HG03135 (cell line): ENCODE data around the gene TXNRD1.

ENCODE experiments used
- ATAC-seq: cut with Tn5 transposase; IDR thresholded peaks from one replicate; pipeline ENCODE4 v1.9.1; 2021; ENCODE audit warnings: mild to moderate bottlenecking, moderate library complexity; ENCODE audit not compliant: unreplicated experiment

The TXNRD1 gene

DNA sequence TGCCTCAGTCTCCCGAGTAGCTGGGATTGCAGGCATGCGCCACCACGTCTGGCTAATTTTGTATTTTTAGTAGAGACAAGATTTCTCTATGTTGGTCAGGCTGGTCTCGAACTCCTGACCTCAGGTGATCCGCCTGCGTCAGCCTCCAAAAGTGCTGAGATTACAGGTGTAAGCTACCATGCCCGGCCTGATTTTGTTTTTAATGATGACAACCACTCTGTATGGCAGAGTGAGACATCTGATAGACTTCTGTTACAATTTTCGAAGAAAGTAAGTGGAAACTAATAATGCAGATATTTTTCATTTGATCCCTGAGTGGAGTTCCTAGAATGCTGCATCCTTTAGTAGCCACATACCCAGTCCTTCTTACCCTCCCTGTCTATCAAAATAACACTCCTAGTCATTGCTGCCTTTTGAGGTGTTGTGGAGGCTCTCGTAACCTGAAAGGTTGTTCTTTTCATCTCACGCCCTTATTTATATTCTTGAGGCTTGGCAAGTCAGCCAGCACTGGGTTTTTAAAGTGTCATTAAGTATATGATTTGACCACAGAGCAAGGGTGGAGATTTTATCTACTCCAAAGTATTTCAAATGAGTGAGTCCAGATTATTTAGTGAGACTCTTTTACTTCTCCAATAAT lies 82.0 kb downstream of the TXNRD1 start:
- ATAC-seq, result no peak

GRCh38 chr12:104299842-104300481 lies 84.4 kb downstream of the TXNRD1 start:
- no peak for ATAC-seq

DNA sequence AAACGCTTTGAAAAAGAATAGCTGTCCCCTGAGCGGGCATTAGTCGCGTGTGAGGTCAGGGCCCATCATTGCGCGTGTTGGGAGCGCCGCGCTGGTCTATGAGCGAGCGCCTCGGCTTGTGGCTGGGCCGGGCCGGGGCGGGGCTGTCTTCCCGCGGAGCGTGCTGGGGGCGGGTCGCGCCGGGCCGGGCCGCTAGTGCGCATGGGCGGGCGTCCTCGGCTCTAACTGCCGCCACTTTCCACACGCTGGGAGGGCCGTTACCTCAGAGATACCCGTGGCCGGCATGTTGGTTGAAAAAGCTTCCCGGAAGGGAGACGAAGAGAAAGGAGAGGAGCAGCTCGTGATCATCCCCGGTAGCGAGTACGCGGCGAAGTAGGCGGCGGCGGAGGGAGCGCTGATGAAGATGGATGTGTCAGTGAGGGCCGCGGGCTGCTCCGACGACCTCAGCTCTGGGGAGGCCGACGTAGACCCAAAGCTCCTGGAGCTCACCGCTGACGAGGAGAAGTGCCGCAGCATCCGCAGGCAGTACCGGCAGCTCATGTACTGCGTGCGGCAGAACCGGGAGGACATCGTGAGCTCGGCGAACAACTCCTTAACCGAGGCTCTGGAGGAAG lies 88.1 kb downstream of the TXNRD1 start, which contains the start of gene EID3:
EID3 (plus strand) TSS at position 202 of the 614 bp plus-strand sequence; CDS start at position 398, 196 bp downstream.
- peak; percentile 91 for ATAC-seq

GRCh38 chr12:104304261-104305009 lies 88.9 kb downstream of the TXNRD1 start:
- ATAC-seq, result no peak

DNA sequence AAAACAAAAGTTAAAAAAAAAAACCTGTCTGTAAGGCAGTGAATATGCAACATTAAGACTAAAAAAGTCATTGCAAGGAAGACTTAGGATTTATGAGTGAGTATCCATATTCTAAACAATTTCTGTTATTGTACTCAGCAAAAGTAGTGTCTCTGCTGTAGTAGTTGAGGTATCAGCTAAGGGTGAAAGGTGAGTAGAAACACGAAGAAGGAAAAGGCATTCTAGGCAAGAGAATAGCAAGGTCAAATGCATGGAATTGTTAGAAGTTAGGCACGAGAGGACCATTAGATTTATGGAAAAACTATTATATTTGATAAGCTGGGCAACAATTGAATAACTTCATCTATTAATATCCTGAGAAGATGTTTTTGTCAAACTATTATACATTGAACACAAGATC lies 89.8 kb downstream of the TXNRD1 start:
- ATAC-seq, result no peak

DNA sequence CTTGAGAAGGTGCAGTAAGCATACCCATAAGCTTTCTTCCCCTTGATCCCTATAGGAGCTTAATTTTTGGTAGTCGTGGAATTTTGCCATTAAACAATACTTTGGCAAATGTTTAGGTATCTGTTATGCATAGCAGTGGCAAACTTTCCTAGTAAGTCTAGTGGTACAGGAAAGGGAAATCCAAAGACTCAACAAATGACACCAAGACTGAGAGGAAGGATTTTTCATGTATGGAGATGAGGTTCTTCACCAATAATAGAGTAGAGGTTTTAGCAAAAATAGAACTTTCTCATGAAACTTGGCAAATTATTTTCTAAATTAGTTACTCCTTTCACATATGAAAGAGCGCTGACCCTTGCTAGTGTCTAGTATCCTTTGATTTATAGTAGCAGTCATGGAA lies 90.8 kb downstream of the TXNRD1 start:
- ATAC-seq, result no peak

- ATAC-seq, result no peak
These were observed 91.5 kb downstream of the TXNRD1 start for GRCh38 chr12:104306943-104307654.

- ATAC-seq, result no peak
These were observed 92.0 kb downstream of the TXNRD1 start for GRCh38 chr12:104307655-104308000.

DNA sequence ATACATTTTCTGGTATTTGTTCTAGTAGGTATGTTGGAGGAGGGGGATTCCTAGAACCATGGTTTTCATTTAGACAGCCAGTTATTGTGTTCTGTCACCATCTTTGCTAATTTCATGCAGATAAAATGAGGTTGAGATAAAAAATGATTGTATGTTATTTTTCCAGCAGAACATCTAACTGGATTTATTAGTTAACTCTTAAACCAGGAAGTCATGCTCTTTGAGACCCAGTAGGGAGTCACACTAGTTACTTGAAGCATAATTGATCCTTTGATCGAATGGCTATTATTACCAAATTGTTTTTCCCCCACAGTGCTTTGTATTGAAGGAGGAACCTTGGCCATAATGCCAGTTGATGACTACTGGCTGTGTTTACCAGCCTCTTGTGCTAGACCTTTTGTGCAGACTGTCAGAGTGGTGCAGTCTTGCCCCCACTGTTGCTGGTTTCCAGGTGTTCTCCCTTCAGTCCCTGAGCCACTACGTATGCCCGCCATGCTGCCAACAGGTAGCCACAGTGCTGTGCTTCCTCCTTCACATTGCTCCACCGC lies 93.9 kb downstream of the TXNRD1 start:
- no peak for ATAC-seq

- no peak for ATAC-seq
These were observed 95.4 kb downstream of the TXNRD1 start for GRCh38 chr12:104310751-104311633.

GRCh38 chr12:104312202-104312601 lies 96.6 kb downstream of the TXNRD1 start:
- no peak for ATAC-seq

GRCh38 chr12:104312654-104313053 lies 97.1 kb downstream of the TXNRD1 start:
- ATAC-seq, result no peak

DNA sequence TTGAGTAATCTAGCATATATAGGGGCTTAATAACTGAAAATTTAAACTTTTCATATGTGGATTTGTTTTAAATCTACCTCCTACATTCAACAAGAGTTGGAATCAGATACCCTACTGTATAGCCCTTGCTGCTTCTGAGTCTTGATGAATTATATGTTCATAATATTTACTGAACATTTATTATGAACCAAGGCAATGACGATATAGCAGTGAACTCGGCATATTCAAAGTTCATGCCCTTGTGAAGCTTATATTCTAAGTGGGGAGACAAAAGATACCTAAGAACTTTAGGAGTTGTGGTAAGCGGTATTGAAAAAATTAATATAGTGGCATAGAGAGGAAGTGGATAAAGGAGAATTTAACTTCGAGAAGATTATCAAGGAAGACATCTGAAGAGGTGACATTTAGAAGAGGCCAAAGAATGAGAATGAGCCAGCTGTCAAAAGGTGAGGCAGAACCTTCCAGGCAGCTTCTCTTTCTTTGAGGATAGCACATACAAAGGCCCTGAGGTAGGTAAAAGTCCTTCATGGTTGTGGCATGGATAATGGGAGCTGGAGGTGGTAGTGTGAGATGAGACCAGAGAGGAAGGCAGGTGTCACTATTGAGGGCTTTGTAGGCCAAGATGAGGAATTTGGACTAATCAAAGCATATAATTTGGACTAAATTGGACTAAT lies 98.1 kb downstream of the TXNRD1 start:
- no peak for ATAC-seq

DNA sequence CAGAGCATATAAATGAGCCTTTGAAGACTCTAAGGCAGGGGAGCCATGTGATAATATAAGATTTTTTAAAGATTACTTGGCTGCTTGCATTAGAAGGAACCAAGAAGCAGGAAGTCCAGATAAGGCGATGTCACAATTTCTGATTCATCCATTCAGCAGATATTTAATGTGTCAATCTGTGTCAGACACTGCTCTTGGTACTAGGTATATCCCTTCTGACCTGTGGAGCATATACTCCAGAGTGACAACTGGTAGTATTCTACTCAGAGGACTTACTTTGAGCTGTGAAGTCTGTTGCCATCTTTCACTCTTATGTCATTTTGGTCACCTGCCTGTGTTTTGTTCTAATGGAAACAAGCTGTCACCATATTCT lies 98.6 kb downstream of the TXNRD1 start:
- no peak for ATAC-seq

DNA sequence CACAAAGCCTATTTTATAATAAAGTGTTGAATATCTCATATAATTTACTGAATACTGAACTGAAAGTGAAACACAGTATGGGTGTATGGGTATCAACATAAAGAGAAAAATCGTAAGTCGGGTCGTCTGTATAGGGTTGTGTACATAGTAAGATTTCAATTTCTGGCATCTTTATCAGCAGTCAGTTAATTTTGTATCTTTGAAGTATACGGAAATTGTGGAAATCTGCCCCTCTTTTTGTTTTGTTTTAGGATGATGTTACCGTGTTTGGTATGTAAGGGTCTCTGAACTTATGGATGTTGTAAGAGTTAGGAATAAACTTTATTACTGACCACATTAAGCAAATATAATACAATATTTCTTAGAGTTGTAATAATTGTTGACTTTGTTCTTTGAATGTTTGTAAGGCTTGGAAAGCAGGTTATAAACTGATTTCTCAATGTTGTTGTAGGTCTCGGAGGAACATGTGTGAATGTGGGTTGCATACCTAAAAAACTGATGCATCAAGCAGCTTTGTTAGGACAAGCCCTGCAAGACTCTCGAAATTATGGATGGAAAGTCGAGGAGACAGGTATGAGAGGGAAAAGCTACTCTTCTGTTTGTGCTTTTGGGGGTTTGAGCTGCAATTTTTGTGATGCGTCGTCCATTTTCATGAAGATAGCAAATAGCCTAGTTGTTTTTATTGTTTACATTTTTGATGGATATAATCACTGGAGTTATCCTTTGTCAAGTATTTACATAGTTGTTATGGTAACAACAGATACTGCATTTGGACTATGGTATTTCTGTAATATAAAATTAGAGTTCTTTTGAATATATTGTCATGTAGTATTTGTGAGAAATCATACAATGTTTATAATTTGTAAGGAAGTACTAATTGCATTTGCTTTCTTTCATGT lies 100.0 kb downstream of the TXNRD1 start:
- no peak for ATAC-seq

GRCh38 chr12:104316936-104317335 lies 101.4 kb downstream of the TXNRD1 start:
- no peak for ATAC-seq

DNA sequence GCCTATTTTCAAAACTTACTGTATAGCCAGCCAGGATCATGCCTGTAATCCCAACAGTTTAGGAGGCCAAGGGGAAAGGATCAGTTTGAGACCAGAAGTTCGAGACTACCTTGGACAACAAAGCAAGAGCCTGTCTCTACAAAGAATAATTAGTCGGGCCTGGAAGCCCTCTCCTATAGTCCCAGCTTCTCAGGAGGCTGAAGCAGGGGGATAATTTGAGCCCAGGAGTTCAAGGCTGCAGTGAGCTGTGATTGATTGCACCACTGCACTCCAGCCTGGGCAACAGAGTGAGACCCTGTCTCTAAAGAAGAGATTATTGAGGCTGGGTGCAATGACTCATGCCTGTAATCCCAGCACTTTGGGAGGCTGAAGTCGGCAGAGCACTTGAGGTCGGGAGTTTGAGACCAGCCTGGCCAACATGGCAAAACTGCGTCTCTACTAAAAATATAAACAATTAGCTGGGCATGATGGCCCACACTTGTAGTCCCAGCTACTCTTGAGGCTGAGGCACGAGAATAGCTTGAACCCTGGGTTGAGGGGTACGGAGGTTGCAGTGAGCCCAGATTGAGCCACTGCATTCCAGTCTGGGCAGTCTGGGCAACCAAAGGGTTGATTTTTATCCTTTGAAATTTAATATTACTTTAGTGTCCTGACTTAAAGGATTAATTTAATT lies 102.1 kb downstream of the TXNRD1 start:
- no peak for ATAC-seq

- ATAC-seq, result no peak
These were observed 103.4 kb downstream of the TXNRD1 start for GRCh38 chr12:104319028-104319427.
